Endothelial cell (in vitro differentiated cells): ENCODE measurements around the gene DPH6. TPM values are rescaled to one million over a fixed set of nuclear protein-coding genes. Genes with fewer than 3 reads are reported as not detected.

ENCODE experiments used
- DNase-seq: peaks from one replicate; pipeline ENCODE4 v3.0.0; 2021; ENCODE audit warnings: low spot score
- H3K27ac Mint-ChIP-seq: one replicate; pipeline ENCODE4 v1.8.0; 2021; ENCODE audit warnings: mixed read lengths, inconsistent platforms; ENCODE audit not compliant: unreplicated experiment
- H3K27me3 Mint-ChIP-seq: one replicate; pipeline ENCODE4 v1.8.0; 2021; ENCODE audit warnings: mild to moderate bottlenecking, moderate library complexity, mixed read lengths, inconsistent platforms; ENCODE audit not compliant: unreplicated experiment
- H3K36me3 Mint-ChIP-seq: one replicate; pipeline ENCODE4 v1.8.0; 2021; ENCODE audit warnings: mild to moderate bottlenecking, low read depth, mixed read lengths, inconsistent platforms; ENCODE audit not compliant: unreplicated experiment
- H3K4me1 Mint-ChIP-seq: one replicate; pipeline ENCODE4 v1.8.0; 2021; ENCODE audit warnings: mild to moderate bottlenecking, mixed read lengths, inconsistent platforms; ENCODE audit not compliant: unreplicated experiment
- H3K4me3 Mint-ChIP-seq: one replicate; pipeline ENCODE4 v1.8.0; 2021; ENCODE audit warnings: mild to moderate bottlenecking, mixed read lengths, inconsistent platforms; ENCODE audit not compliant: unreplicated experiment
- H3K9me3 Mint-ChIP-seq: one replicate; pipeline ENCODE4 v1.8.0; 2021; ENCODE audit warnings: mixed read lengths, inconsistent platforms; ENCODE audit not compliant: unreplicated experiment
- total RNA-seq: library from RNA; stranded (reverse); fragmentation: NEBNext Ultra II Directional; extraction: Animal tissue kit (Norgen Biotek cat#: 25700); gene quantifications from one replicate; pipeline ENCODE4 v1.2.1, GENCODE V29; 2021; ENCODE audit not compliant: unreplicated experiment
- TF ChIP-seq, protein P1 (sequence below): fragments of 200-600 bp; sonication (generic); IDR thresholded peaks from one replicate; pipeline ENCODE4 v1.5.0; 2021; ENCODE audit warnings: antibody characterized with exemption; ENCODE audit not compliant: unreplicated experiment

DPH6 gene
- total RNA-seq, 1 donor from 2014 or later: 10.6 TPM

DNA sequence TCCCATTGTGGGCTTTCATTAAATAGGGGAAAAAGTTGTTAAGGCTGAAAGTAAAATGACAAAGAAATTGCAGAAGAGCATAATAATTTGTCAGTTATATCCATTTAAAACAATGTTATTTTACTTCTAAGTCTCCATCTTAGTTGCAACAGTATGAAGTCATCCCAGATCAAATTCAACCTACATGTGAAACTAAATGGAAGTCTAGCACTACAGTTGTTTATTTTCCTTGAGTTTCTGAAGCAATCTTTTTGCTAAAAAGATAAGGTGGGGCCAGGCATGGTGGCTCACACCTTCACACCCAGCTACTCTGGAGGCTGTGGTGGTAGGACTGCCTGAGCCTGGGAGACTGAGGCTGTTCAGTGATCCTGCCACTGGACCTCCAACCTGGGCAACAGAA lies 80.2 kb downstream of the DPH6 start:
- DNase-seq: no peak
- no peak overlapping the region for H3K4me3 Mint-ChIP-seq
- no peaks in the 10 kb centered on the region for H3K9me3 Mint-ChIP-seq
- no peaks in the 10 kb centered on the region for H3K36me3 Mint-ChIP-seq
- no peak overlapping the region for H3K27ac Mint-ChIP-seq
- no peaks in the 10 kb centered on the region for H3K4me1 Mint-ChIP-seq
- peaks cover 3% of the 10 kb centered on the region for H3K27me3 Mint-ChIP-seq
- TF ChIP-seq, protein P1, sequence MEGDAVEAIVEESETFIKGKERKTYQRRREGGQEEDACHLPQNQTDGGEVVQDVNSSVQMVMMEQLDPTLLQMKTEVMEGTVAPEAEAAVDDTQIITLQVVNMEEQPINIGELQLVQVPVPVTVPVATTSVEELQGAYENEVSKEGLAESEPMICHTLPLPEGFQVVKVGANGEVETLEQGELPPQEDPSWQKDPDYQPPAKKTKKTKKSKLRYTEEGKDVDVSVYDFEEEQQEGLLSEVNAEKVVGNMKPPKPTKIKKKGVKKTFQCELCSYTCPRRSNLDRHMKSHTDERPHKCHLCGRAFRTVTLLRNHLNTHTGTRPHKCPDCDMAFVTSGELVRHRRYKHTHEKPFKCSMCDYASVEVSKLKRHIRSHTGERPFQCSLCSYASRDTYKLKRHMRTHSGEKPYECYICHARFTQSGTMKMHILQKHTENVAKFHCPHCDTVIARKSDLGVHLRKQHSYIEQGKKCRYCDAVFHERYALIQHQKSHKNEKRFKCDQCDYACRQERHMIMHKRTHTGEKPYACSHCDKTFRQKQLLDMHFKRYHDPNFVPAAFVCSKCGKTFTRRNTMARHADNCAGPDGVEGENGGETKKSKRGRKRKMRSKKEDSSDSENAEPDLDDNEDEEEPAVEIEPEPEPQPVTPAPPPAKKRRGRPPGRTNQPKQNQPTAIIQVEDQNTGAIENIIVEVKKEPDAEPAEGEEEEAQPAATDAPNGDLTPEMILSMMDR: no peak

DNA sequence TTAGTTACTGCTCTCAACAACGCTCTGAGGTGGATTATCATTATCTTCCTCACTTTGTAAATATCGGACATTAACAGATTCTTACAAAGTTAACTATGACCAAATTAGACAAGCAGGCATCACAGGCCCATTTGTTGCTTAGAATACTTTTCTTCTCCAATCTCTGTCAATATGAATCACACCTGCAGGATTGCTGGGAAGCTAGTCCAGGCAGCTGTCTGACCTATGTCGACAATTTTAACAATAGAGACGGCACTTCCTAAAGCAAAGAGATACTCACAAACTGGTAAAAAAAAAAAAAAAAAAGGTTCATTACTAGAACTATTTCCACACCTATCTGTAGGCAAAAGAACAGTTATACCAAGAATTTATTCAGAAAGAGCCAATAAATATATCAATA lies 85.3 kb downstream of the DPH6 start:
- TF ChIP-seq, protein P1: no peak
- H3K27ac Mint-ChIP-seq: no peak overlapping the region
- H3K4me3 Mint-ChIP-seq: no peak overlapping the region
- no peaks in the 10 kb centered on the region for H3K36me3 Mint-ChIP-seq
- H3K27me3 Mint-ChIP-seq: no peaks in the 10 kb centered on the region
- H3K4me1 Mint-ChIP-seq: no peaks in the 10 kb centered on the region
- H3K9me3 Mint-ChIP-seq: no peaks in the 10 kb centered on the region
- no peak for DNase-seq

DNA sequence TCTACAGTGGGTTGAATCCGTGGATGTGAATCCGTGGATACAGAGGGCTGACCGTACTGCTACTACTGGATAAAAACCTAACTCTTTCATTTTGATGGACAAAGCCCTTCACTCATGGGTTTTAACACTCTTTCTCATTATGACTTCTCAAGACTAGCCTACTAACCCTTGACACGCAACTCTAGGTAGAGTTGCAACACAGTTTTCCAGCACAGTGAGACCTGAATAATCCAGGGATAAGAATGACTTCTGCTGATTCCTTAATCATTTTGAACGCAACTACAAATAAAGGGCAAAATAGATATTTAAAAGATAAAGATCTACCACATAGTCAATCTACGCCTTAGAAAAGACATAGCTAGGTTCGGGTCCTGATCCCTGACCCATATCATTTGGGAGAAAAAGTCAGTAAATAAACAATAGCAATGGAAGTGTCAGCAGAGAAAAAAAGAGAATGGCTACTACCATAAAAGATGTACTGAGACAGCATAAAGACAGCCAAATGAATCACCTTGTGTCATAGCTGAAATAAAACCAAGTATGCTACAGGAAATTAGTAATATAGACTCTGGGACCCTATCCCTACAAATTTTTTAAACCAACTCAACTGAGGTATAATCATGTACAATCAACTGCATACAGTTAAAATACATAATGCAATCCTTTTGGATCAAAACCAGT lies 87.6 kb downstream of the DPH6 start:
- Mint-ChIP-seq H3K4me3 (no peak overlapping the region), H3K27me3 (no peaks in the 10 kb centered on the region), H3K9me3 (no peaks in the 10 kb centered on the region), H3K4me1 (no peaks in the 10 kb centered on the region), H3K36me3 (no peaks in the 10 kb centered on the region), H3K27ac (no peak overlapping the region)
- DNase-seq: no peak
- TF ChIP-seq, protein P1: no peak

DNA sequence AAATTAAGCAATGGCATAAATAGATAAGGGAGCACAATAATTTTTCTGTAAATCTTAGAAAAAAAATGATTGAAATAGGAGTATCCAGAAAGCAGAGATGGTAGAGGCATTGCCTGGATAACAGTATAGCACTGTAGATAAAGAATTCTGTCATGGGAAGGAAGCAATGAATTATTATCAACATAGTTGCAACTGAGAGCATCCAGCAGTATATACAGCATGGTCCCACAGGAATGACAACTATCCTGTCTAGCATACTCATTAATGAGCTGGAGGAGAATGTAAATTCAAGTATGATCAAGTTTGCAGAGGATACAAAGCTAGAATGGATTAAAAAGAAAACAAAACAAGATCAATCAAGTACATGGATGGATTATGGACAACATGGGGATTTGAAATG lies 90.8 kb downstream of the DPH6 start:
- Mint-ChIP-seq H3K9me3 (no peaks in the 10 kb centered on the region), H3K27me3 (no peaks in the 10 kb centered on the region), H3K36me3 (no peaks in the 10 kb centered on the region), H3K4me3 (no peak overlapping the region), H3K27ac (no peak overlapping the region), H3K4me1 (no peaks in the 10 kb centered on the region)
- TF ChIP-seq, protein P1: no peak
- no peak for DNase-seq

DNA sequence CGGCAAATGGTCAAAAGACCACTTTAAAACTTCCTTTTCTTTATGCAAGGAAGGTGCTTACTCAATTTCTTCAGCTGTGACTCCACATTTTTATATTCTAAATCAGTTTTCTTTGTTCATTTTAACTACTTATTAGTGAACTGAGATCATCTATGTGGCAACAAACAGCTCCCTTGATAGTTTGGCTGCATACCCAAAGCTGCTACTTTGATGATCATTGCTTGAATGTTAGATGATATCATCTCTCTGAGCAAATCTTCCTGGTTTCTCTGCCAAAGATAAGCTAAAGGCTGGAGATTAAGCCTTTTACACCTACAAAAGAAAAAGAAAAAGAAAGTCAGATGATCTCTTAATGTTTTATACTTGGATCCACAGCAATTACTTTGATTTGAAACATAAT lies 95.5 kb downstream of the DPH6 start:
- TF ChIP-seq, protein P1: no peak
- Mint-ChIP-seq H3K27me3 (no peaks in the 10 kb centered on the region), H3K9me3 (no peaks in the 10 kb centered on the region), H3K36me3 (no peaks in the 10 kb centered on the region), H3K4me1 (no peaks in the 10 kb centered on the region), H3K27ac (no peak overlapping the region), H3K4me3 (no peak overlapping the region)
- no peak for DNase-seq
